Mesenchymal stem cell (in vitro differentiated cells and primary cell): ENCODE data around the gene MMP28.
A peak's percentile ranks its signal among the peaks of the same experiment; 100 is the strongest.

ENCODE experiments used
- DNase-seq: peaks from one replicate; pipeline ENCODE4 v3.0.0-alpha.2; 2013
- H2AFZ ChIP-seq: one replicate; pipeline ENCODE4 v1.6.1; 2013; ENCODE audit warnings: low read depth, mild to moderate bottlenecking, control low read depth, inconsistent platforms, low read length, moderate library complexity
- H2AK5ac ChIP-seq: 2 replicates; pipeline ENCODE4 v1.6.1; 2013; ENCODE audit warnings: low read length, moderate library complexity, mild to moderate bottlenecking, inconsistent platforms; ENCODE audit not compliant: severe bottlenecking
- H2BK120ac ChIP-seq: one replicate; pipeline ENCODE4 v1.6.1; 2013; ENCODE audit warnings: low read depth, mild to moderate bottlenecking, inconsistent platforms, low read length, moderate library complexity
- H2BK12ac ChIP-seq, 2 experiments: one replicate each; pipeline ENCODE4 v1.6.1; 2013; ENCODE audit warnings: inconsistent platforms in 2 of 2, low read length in 2 of 2, mild to moderate bottlenecking in 2 of 2, moderate library complexity in 2 of 2, control low read depth in 1 of 2
- H2BK15ac ChIP-seq: one replicate; pipeline ENCODE4 v1.6.1; 2013; ENCODE audit warnings: mild to moderate bottlenecking, low read depth, inconsistent platforms; ENCODE audit not compliant: poor library complexity, severe bottlenecking
- H2BK5ac ChIP-seq: 2 replicates; pipeline ENCODE4 v1.6.1; 2013; ENCODE audit warnings: low read depth, mild to moderate bottlenecking, low read length, control low read depth, inconsistent platforms; ENCODE audit not compliant: poor library complexity, severe bottlenecking
- H3K14ac ChIP-seq, 2 experiments: one replicate each; pipeline ENCODE4 v1.6.1; 2013; ENCODE audit warnings: inconsistent platforms in 2 of 2, low read length in 2 of 2, control low read depth in 1 of 2, mild to moderate bottlenecking in 1 of 2, moderate library complexity in 1 of 2
- H3K18ac ChIP-seq, 2 experiments: one replicate each; pipeline ENCODE4 v1.6.1; 2013; ENCODE audit warnings: inconsistent platforms in 2 of 2, low read length in 2 of 2, control low read depth in 1 of 2, low read depth in 1 of 2, mild to moderate bottlenecking in 1 of 2
- H3K23ac ChIP-seq, 2 experiments: one replicate each; pipeline ENCODE4 v1.6.1; 2013; ENCODE audit warnings: inconsistent platforms in 2 of 2, low read length in 2 of 2, mild to moderate bottlenecking in 2 of 2, moderate library complexity in 2 of 2, control low read depth in 1 of 2
- H3K27ac ChIP-seq: 2 replicates; pipeline ENCODE4 v1.5.1; 2013; ENCODE audit warnings: mild to moderate bottlenecking, moderate library complexity, low read length, control low read depth, inconsistent platforms; ENCODE audit not compliant: poor library complexity, severe bottlenecking
- H3K27me3 ChIP-seq, 2 experiments: 2 replicates each; pipeline versions ENCODE4 v1.6.1 to v1.7.0; 2013; ENCODE audit warnings: low read length in 2 of 2, mild to moderate bottlenecking in 2 of 2, moderate library complexity in 2 of 2, control low read depth in 1 of 2, inconsistent platforms in 1 of 2; ENCODE audit not compliant: control insufficient read depth in 1 of 2, insufficient read depth in 1 of 2
- H3K36me3 ChIP-seq, 2 experiments: 2 replicates each; pipeline versions ENCODE4 v1.6.1 to v1.7.0; 2013; ENCODE audit warnings: low read length in 2 of 2, control low read depth in 1 of 2, inconsistent platforms in 1 of 2, low read depth in 1 of 2, mild to moderate bottlenecking in 1 of 2; ENCODE audit not compliant: insufficient read depth in 2 of 2, control insufficient read depth in 1 of 2
- H3K4ac ChIP-seq, 2 experiments: one replicate each; pipeline ENCODE4 v1.6.1; 2013; ENCODE audit warnings: inconsistent platforms in 2 of 2, low read length in 2 of 2, mild to moderate bottlenecking in 2 of 2, moderate library complexity in 2 of 2, control low read depth in 1 of 2, low read depth in 1 of 2
- H3K4me1 ChIP-seq: 2 replicates; pipeline ENCODE4 v1.6.1; 2013; ENCODE audit warnings: low read depth, low read length, control low read depth; ENCODE audit not compliant: control insufficient read depth, insufficient read depth
- H3K4me2 ChIP-seq: 2 replicates; pipeline ENCODE4 v1.6.1; 2013; ENCODE audit warnings: low read length, mild to moderate bottlenecking, inconsistent platforms; ENCODE audit not compliant: poor library complexity, severe bottlenecking
- H3K4me3 ChIP-seq, 2 experiments: 2 replicates each; pipeline versions ENCODE4 v1.5.1 to v1.7.0; 2013; ENCODE audit warnings: low read length in 2 of 2, mild to moderate bottlenecking in 2 of 2, control low read depth in 1 of 2, low read depth in 1 of 2; ENCODE audit not compliant: insufficient read depth in 1 of 2
- H3K79me1 ChIP-seq: replicated peaks from 2 replicates; pipeline ENCODE4 v1.6.1; 2013; ENCODE audit warnings: mild to moderate bottlenecking, control low read depth, low read length, inconsistent platforms; ENCODE audit not compliant: poor library complexity, severe bottlenecking
- H3K9ac ChIP-seq: 2 replicates; pipeline ENCODE4 v1.7.0; 2013; ENCODE audit warnings: mild to moderate bottlenecking, low read length, moderate library complexity
- H3K9me3 ChIP-seq: 2 replicates; pipeline ENCODE4 v1.7.0; 2013; ENCODE audit warnings: mild to moderate bottlenecking, low read length; ENCODE audit not compliant: control insufficient read depth
- H4K8ac ChIP-seq: one replicate; pipeline ENCODE4 v1.6.1; 2013; ENCODE audit warnings: inconsistent platforms, mild to moderate bottlenecking, low read length, moderate library complexity
- H4K91ac ChIP-seq: one replicate; pipeline ENCODE4 v1.6.1; 2013; ENCODE audit warnings: mild to moderate bottlenecking, low read length, inconsistent platforms
- WGBS: methylation state at CpG from one replicate; pipeline ENCODE4 v1.1.7; 2013; ENCODE audit warnings: mixed read lengths; 5-methylcytosine and 5-hydroxymethylcytosine counted together

The MMP28 gene

DNA sequence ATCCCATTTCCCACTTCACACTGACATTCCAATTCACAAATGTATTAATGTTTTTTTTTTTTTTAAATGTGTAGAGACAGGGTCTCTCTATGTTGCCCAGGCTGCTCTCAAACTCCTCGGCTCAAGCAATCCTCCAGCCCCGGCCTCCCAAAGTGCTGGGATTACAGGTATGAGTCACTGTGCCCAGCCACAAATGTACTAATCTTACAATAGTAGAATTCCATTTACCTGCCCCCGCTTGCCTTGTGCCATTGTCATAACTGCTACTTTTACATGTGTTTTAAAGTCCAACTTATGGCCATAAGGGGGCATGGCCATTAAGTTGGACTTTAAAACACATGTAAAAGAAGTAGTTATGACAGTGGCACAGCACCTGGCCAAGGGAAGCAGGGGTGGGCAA, 4.6 kb downstream of the MMP28 start:
- peaks cover 41 to 56% of the 10 kb centered on the region in 2 experiments for H3K27me3 ChIP-seq
- 60% methylated on average over 2 of the region's 3 CpGs for WGBS
- H4K8ac ChIP-seq = no peak overlapping the region

DNA sequence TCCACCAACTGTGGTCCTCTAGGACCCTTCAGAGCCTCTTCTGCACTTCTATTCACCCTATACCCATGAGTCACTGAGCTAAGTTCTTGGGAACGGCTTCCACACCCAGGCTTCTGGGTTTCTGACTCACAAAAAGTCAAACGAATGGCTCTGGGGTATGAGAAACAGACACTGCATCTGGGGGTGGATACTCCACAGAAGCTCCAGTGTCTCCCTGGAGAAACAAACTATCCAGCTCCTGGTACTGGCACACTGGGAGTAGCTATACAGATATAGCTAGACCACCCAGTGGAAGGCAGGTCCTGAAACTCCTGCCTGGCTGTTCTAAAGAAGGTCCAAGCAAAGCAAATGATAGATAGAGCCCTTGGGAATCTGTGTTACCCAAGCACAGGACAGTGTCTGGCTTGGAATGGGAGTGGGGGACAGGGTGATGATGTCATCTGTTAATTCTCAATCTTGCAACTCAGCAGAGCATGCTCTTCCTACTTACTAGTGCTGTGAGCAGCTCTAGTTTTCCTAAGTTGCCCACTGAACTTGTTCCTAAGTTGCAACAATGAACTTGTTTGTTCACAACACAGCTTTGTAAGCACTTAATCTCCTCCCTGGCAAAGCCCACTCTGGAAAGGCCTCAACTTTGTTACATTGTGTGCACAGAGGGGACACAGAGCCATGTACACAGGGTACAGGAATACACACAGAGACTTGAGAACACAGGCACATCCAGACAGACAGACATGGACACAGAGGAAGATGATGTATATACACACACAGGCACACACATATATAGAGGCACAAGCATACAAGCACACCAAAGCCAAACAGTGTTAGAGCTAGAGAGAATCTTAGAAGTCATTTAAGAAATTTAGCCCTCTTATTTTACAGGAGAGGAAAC, 6.7 kb downstream of the MMP28 start:
- 0% methylated on average over 2 of the region's 2 CpGs for WGBS
- H3K36me3 ChIP-seq = no peaks in the 10 kb centered on the region
- H3K4me2 ChIP-seq = no peak overlapping the region
- H3K79me1 ChIP-seq = no peaks in the 10 kb centered on the region
- peak overlapping the region; percentile 37 for H4K8ac ChIP-seq
- H3K23ac ChIP-seq = no peak overlapping the region
- no peak overlapping the region for H2AFZ ChIP-seq
- DNase-seq = peak; percentile 98
- peak overlapping the region; percentile 4 to 61 for H3K18ac ChIP-seq
- peak overlapping the region; percentile 48 to 86 for H3K4ac ChIP-seq
- peaks cover 4% of the 10 kb centered on the region for H3K4me1 ChIP-seq
- no peak overlapping the region for H2AK5ac ChIP-seq
- H3K4me3 ChIP-seq = peak overlapping the region in 1 of 2 experiments; percentile 51
- H3K27me3 ChIP-seq = peaks cover 33 to 48% of the 10 kb centered on the region in 2 experiments
- no peak overlapping the region for H2BK120ac ChIP-seq
- peak overlapping the region; percentile 54 for H3K9ac ChIP-seq
- peak overlapping the region in 1 of 2 experiments; percentile 8 for H3K14ac ChIP-seq
- peak overlapping the region; percentile 56 for H4K91ac ChIP-seq
- no peaks in the 10 kb centered on the region for H3K9me3 ChIP-seq
- no peak overlapping the region for H2BK5ac ChIP-seq
- peak overlapping the region; percentile 15 to 91 for H2BK12ac ChIP-seq
- H3K27ac ChIP-seq = peak overlapping the region; percentile 62
- H2BK15ac ChIP-seq = no peak overlapping the region

More for the DNA sequence above, 4.6 kb downstream of the MMP28 start:
- Histone ChIP-seq H3K4me1 (peaks cover 16% of the 10 kb centered on the region), H3K14ac (no peak overlapping the region), H4K91ac (no peak overlapping the region), H3K9me3 (no peaks in the 10 kb centered on the region), H3K27ac (no peak overlapping the region), H2BK120ac (no peak overlapping the region), H2BK12ac (peak overlapping the region in 1 of 2 experiments; percentile 52), H2BK5ac (no peak overlapping the region), H3K36me3 (no peaks in the 10 kb centered on the region), H3K4me3 (no peak overlapping the region), H3K79me1 (no peaks in the 10 kb centered on the region), H2AK5ac (no peak overlapping the region), H3K23ac (no peak overlapping the region), H3K4ac (no peak overlapping the region), H3K4me2 (no peak overlapping the region), H2BK15ac (no peak overlapping the region), H2AFZ (no peak overlapping the region), H3K18ac (no peak overlapping the region), H3K9ac (no peak overlapping the region)
- no peak for DNase-seq

DNA sequence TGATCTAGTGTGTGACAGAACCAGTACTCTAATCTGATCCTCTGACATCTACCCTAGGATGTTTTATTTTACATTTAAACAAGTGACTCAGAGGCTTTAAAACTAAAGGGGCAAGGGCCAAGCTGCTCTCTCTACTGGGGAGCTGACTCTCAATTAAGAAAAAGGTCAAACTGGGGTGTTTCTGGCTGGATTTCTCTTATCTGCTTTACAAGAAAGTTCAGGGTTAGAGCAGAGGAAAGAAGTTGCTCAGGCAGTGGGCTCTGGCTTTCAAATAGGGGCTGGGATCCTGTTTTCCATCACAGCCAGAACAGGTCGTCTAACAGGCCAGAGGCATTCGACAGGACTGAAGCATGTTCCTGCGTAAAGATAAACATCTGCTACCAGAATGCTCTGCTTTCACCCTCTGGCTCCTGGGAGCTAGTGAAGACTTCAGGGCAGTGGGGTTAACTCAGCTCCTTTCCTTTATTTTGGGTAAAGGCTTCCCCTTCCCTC, 8.5 kb downstream of the MMP28 start:
- H2BK12ac ChIP-seq = no peak overlapping the region
- H3K23ac ChIP-seq = no peak overlapping the region
- no peak overlapping the region for H3K9ac ChIP-seq
- DNase-seq = peak; percentile 82
- H2AFZ ChIP-seq = no peak overlapping the region
- no peaks in the 10 kb centered on the region for H3K9me3 ChIP-seq
- no peaks in the 10 kb centered on the region for H3K36me3 ChIP-seq
- no peak overlapping the region for H3K4ac ChIP-seq
- H3K27ac ChIP-seq = no peak overlapping the region
- no peak overlapping the region for H3K18ac ChIP-seq
- H2AK5ac ChIP-seq = peak overlapping the region; percentile 38
- H2BK5ac ChIP-seq = no peak overlapping the region
- H3K4me2 ChIP-seq = no peak overlapping the region
- no peak overlapping the region for H4K8ac ChIP-seq
- no peak overlapping the region for H2BK120ac ChIP-seq
- H3K4me3 ChIP-seq = no peak overlapping the region
- no peaks in the 10 kb centered on the region for H3K79me1 ChIP-seq
- peaks cover 4% of the 10 kb centered on the region for H3K4me1 ChIP-seq
- no peak overlapping the region for H3K14ac ChIP-seq
- H4K91ac ChIP-seq = no peak overlapping the region
- H3K27me3 ChIP-seq = peaks cover 21 to 46% of the 10 kb centered on the region in 2 experiments
- WGBS = 0% methylated on average over 3 of the region's 3 CpGs
- H2BK15ac ChIP-seq = no peak overlapping the region

DNA sequence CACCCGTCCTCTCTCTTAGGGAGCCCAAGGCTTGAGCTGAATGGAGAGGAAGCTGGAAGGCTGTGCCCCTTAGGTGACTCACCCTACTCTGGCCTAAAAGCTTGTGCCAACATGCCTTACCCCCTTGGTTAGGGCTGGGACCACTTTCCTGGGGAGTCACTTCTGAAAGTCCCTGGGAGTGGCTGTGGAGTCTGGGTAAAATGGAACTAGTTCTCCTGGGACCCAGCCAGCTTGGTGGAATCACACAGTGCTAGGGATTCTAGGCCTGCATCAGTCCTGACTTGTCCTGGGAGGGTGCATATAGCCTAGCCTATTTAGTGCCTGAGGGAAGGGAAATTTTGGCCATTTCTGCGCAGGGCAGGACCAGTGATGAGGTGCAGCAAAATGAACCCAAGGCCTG, 10.5 kb downstream of the MMP28 start:
- H2BK120ac ChIP-seq = no peak overlapping the region
- no peak for DNase-seq
- no peak overlapping the region for H3K23ac ChIP-seq
- H3K14ac ChIP-seq = peak overlapping the region in 1 of 2 experiments; percentile 44
- H4K91ac ChIP-seq = peak overlapping the region; percentile 82
- no peak overlapping the region for H3K4me2 ChIP-seq
- peak overlapping the region; percentile 2 for H2BK15ac ChIP-seq
- H2BK5ac ChIP-seq = no peak overlapping the region
- H3K4me1 ChIP-seq = peaks cover 4% of the 10 kb centered on the region
- no peaks in the 10 kb centered on the region for H3K36me3 ChIP-seq
- H3K4ac ChIP-seq = peak overlapping the region; percentile 9 to 69
- peak overlapping the region; percentile 8 to 83 for H2BK12ac ChIP-seq
- H2AK5ac ChIP-seq = no peak overlapping the region
- no peak overlapping the region for H2AFZ ChIP-seq
- WGBS = 96% methylated on average over 1 of the region's 2 CpGs
- H3K18ac ChIP-seq = peak overlapping the region; percentile 19 to 54
- no peak overlapping the region for H3K4me3 ChIP-seq
- H3K27ac ChIP-seq = no peak overlapping the region
- H3K9me3 ChIP-seq = no peaks in the 10 kb centered on the region
- H3K27me3 ChIP-seq = peaks cover 25 to 47% of the 10 kb centered on the region in 2 experiments
- H3K9ac ChIP-seq = no peak overlapping the region
- no peaks in the 10 kb centered on the region for H3K79me1 ChIP-seq
- H4K8ac ChIP-seq = no peak overlapping the region
